HL-60 (cell line): ENCODE measurements around the gene C20orf204.

Source experiments
- GABPA ChIP-seq: IDR thresholded peaks from 2 replicates; pipeline ENCODE4 v1.6.1; 2012; ENCODE audit warnings: low read depth
- POLR2AphosphoS5 ChIP-seq: IDR thresholded peaks from 2 replicates; pipeline ENCODE4 v1.6.1; 2012; ENCODE audit warnings: low read depth
- SPI1 ChIP-seq: IDR thresholded peaks from 2 replicates; pipeline ENCODE4 v1.6.1; 2012; ENCODE audit warnings: low read depth, mild to moderate bottlenecking, borderline replicate concordance
- TF ChIP-seq, protein P1 (sequence below): IDR thresholded peaks from one replicate; pipeline ENCODE4 v1.5.1; 2011; ENCODE audit warnings: low read length, control low read depth, inconsistent platforms; ENCODE audit not compliant: insufficient read depth
- TF ChIP-seq, protein P2 (sequence below): IDR thresholded peaks from 2 replicates; pipeline ENCODE4 v1.6.1; 2012; ENCODE audit warnings: low read depth; ENCODE audit not compliant: insufficient replicate concordance

DNA sequence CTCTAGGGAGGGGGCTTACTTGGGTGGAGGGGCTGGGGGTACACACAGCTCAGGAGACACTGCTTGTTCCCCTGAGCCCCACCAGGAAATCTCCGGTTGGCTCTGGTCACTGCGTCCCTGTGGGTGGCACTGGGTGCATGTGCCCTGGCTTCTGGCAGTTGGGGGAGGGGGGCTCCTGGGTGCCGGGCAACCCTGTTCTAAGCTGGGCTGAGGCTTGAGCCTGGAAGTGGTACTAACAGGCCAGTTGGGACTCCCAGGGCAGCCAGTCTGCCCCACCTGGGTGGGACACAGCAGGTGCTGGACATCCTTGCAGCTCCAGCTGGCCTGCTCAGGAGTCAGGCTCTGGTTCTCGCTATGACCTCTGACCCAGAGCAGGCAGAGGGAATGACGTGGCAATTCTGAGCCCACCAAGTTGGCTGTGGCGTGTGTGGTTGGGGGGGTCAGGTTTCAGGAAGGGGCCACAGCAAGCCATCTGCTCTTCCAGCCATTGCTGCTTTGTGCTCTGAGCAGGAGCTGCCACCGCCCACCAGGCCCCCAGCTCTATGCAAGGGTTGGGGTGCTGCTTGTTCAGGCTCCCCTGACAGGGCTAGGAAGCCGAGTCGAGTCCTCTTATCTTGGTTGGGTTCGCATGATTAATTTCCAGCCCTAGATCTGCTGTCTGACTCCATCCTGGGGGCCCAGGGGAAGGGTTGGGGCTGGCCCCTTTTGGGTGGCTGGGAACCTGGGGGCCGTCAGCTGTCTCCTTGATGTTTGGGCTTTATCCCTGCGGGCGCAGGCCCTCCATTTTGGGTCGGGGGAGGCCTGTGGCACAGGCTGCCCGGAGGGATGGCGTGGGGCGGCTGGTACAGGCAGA is 590 bp downstream of the C20orf204 start:
- TF ChIP-seq, protein P1, sequence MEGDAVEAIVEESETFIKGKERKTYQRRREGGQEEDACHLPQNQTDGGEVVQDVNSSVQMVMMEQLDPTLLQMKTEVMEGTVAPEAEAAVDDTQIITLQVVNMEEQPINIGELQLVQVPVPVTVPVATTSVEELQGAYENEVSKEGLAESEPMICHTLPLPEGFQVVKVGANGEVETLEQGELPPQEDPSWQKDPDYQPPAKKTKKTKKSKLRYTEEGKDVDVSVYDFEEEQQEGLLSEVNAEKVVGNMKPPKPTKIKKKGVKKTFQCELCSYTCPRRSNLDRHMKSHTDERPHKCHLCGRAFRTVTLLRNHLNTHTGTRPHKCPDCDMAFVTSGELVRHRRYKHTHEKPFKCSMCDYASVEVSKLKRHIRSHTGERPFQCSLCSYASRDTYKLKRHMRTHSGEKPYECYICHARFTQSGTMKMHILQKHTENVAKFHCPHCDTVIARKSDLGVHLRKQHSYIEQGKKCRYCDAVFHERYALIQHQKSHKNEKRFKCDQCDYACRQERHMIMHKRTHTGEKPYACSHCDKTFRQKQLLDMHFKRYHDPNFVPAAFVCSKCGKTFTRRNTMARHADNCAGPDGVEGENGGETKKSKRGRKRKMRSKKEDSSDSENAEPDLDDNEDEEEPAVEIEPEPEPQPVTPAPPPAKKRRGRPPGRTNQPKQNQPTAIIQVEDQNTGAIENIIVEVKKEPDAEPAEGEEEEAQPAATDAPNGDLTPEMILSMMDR, result no peak
- no peak for TF ChIP-seq GABPA
- TF ChIP-seq POLR2AphosphoS5, result no peak
- TF ChIP-seq, protein P2, sequence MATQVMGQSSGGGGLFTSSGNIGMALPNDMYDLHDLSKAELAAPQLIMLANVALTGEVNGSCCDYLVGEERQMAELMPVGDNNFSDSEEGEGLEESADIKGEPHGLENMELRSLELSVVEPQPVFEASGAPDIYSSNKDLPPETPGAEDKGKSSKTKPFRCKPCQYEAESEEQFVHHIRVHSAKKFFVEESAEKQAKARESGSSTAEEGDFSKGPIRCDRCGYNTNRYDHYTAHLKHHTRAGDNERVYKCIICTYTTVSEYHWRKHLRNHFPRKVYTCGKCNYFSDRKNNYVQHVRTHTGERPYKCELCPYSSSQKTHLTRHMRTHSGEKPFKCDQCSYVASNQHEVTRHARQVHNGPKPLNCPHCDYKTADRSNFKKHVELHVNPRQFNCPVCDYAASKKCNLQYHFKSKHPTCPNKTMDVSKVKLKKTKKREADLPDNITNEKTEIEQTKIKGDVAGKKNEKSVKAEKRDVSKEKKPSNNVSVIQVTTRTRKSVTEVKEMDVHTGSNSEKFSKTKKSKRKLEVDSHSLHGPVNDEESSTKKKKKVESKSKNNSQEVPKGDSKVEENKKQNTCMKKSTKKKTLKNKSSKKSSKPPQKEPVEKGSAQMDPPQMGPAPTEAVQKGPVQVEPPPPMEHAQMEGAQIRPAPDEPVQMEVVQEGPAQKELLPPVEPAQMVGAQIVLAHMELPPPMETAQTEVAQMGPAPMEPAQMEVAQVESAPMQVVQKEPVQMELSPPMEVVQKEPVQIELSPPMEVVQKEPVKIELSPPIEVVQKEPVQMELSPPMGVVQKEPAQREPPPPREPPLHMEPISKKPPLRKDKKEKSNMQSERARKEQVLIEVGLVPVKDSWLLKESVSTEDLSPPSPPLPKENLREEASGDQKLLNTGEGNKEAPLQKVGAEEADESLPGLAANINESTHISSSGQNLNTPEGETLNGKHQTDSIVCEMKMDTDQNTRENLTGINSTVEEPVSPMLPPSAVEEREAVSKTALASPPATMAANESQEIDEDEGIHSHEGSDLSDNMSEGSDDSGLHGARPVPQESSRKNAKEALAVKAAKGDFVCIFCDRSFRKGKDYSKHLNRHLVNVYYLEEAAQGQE, result no peak
- no peak for TF ChIP-seq SPI1
